ENCODE measurements around the gene ZC3H6. TPM values are rescaled to one million over a fixed set of nuclear protein-coding genes. Genes with fewer than 3 reads are reported as not detected.

ZC3H6 gene
- total and polyA plus RNA-seq, 2 of the 13 experiments (the other 11 are each of a cell fraction or from before 2014, with no cell fraction given), result 0.71 to 0.93 TPM

DNA sequence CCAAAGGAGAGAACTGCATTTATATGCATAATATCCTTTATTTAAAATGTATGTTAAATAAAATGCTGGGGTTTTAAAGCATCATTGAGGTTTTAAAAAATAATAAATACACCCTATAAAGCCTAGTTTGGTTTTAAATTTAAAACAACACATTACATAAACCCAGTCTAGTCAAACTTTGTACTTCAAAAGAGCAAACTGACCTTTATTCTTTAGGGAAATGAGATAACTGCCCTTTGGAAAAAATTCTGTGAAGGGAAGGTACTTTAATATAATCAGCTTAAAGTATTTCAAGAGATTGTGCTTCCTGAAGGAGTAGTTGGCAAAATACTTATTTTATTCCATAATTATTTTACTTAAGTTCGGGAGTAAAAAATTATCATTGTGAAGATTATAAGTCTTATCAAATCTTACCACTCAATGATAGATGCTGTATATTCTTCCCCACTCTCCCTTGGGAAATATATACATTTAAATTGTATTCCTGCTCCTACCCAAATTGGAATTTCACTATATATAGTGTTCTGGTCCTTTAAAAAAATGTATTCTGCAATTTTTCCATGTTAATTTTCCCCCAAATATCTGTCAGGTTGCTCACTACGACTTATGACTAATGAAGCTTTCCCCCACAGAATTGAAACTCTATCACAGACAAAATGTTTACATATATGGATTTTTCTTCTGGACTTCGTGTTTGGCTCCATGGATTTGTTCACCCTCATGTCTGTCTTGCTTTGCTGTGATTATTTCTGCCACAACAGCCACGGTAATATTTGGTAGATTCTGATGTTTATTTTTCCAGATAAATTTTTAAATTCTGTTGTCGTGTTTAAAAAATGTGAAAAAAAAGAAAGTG, 42.1 kb downstream of the ZC3H6 start (continued):
- TF ChIP-seq IKZF4 (CRISPR knock-in tag; IDR thresholded peaks at IDR 0.05; ENCODE audit: borderline replicate concordance, low read depth, not compliant biosample characterization) (no peak), RNF2 (conservative IDR thresholded peaks at IDR 0.05; ENCODE audit: low read depth) (no peak), ZNF274 (CRISPR knock-in tag; IDR thresholded peaks at IDR 0.05) (no peak), SP4 (CRISPR knock-in tag; IDR thresholded peaks at IDR 0.05) (no peak), TEAD2 (CRISPR knock-in tag; IDR thresholded peaks at IDR 0.05) (no peak), ZNF224 (CRISPR knock-in tag; IDR thresholded peaks at IDR 0.05) (no peak), ZNF264 (CRISPR knock-in tag; IDR thresholded peaks at IDR 0.05) (no peak), HNRNPL (IDR thresholded peaks at IDR 0.05; ENCODE audit: low read depth, low read length) (no peak), ZNF557 (CRISPR knock-in tag; IDR thresholded peaks at IDR 0.05) (no peak), CC2D1A (CRISPR knock-in tag; IDR thresholded peaks at IDR 0.05) (no peak), ZNF720 (CRISPR knock-in tag; IDR thresholded peaks at IDR 0.05) (no peak), MED1 (CRISPR knock-in tag; IDR thresholded peaks at IDR 0.05) (peak; percentile 45), ZSCAN9 (CRISPR knock-in tag; IDR thresholded peaks at IDR 0.05; ENCODE audit: borderline replicate concordance) (0 out of 2 replicates have a peak, but pooled peaks have one; percentile 20)
- TF ChIP-seq, protein P1, sequence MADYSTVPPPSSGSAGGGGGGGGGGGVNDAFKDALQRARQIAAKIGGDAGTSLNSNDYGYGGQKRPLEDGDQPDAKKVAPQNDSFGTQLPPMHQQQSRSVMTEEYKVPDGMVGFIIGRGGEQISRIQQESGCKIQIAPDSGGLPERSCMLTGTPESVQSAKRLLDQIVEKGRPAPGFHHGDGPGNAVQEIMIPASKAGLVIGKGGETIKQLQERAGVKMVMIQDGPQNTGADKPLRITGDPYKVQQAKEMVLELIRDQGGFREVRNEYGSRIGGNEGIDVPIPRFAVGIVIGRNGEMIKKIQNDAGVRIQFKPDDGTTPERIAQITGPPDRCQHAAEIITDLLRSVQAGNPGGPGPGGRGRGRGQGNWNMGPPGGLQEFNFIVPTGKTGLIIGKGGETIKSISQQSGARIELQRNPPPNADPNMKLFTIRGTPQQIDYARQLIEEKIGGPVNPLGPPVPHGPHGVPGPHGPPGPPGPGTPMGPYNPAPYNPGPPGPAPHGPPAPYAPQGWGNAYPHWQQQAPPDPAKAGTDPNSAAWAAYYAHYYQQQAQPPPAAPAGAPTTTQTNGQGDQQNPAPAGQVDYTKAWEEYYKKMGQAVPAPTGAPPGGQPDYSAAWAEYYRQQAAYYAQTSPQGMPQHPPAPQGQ (CRISPR knock-in tag; IDR thresholded peaks at IDR 0.05; ENCODE audit: borderline replicate concordance), result no peak
- TF ChIP-seq, protein P2, sequence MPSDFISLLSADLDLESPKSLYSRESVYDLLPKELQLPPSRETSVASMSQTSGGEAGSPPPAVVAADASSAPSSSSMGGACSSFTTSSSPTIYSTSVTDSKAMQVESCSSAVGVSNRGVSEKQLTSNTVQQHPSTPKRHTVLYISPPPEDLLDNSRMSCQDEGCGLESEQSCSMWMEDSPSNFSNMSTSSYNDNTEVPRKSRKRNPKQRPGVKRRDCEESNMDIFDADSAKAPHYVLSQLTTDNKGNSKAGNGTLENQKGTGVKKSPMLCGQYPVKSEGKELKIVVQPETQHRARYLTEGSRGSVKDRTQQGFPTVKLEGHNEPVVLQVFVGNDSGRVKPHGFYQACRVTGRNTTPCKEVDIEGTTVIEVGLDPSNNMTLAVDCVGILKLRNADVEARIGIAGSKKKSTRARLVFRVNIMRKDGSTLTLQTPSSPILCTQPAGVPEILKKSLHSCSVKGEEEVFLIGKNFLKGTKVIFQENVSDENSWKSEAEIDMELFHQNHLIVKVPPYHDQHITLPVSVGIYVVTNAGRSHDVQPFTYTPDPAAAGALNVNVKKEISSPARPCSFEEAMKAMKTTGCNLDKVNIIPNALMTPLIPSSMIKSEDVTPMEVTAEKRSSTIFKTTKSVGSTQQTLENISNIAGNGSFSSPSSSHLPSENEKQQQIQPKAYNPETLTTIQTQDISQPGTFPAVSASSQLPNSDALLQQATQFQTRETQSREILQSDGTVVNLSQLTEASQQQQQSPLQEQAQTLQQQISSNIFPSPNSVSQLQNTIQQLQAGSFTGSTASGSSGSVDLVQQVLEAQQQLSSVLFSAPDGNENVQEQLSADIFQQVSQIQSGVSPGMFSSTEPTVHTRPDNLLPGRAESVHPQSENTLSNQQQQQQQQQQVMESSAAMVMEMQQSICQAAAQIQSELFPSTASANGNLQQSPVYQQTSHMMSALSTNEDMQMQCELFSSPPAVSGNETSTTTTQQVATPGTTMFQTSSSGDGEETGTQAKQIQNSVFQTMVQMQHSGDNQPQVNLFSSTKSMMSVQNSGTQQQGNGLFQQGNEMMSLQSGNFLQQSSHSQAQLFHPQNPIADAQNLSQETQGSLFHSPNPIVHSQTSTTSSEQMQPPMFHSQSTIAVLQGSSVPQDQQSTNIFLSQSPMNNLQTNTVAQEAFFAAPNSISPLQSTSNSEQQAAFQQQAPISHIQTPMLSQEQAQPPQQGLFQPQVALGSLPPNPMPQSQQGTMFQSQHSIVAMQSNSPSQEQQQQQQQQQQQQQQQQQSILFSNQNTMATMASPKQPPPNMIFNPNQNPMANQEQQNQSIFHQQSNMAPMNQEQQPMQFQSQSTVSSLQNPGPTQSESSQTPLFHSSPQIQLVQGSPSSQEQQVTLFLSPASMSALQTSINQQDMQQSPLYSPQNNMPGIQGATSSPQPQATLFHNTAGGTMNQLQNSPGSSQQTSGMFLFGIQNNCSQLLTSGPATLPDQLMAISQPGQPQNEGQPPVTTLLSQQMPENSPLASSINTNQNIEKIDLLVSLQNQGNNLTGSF (CRISPR knock-in tag; IDR thresholded peaks at IDR 0.05), result no peak
- TF ChIP-seq, protein P3, sequence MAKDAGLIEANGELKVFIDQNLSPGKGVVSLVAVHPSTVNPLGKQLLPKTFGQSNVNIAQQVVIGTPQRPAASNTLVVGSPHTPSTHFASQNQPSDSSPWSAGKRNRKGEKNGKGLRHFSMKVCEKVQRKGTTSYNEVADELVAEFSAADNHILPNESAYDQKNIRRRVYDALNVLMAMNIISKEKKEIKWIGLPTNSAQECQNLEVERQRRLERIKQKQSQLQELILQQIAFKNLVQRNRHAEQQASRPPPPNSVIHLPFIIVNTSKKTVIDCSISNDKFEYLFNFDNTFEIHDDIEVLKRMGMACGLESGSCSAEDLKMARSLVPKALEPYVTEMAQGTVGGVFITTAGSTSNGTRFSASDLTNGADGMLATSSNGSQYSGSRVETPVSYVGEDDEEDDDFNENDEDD (CRISPR knock-in tag; IDR thresholded peaks at IDR 0.05; ENCODE audit: borderline replicate concordance), result no peak
- TF ChIP-seq, protein P4, sequence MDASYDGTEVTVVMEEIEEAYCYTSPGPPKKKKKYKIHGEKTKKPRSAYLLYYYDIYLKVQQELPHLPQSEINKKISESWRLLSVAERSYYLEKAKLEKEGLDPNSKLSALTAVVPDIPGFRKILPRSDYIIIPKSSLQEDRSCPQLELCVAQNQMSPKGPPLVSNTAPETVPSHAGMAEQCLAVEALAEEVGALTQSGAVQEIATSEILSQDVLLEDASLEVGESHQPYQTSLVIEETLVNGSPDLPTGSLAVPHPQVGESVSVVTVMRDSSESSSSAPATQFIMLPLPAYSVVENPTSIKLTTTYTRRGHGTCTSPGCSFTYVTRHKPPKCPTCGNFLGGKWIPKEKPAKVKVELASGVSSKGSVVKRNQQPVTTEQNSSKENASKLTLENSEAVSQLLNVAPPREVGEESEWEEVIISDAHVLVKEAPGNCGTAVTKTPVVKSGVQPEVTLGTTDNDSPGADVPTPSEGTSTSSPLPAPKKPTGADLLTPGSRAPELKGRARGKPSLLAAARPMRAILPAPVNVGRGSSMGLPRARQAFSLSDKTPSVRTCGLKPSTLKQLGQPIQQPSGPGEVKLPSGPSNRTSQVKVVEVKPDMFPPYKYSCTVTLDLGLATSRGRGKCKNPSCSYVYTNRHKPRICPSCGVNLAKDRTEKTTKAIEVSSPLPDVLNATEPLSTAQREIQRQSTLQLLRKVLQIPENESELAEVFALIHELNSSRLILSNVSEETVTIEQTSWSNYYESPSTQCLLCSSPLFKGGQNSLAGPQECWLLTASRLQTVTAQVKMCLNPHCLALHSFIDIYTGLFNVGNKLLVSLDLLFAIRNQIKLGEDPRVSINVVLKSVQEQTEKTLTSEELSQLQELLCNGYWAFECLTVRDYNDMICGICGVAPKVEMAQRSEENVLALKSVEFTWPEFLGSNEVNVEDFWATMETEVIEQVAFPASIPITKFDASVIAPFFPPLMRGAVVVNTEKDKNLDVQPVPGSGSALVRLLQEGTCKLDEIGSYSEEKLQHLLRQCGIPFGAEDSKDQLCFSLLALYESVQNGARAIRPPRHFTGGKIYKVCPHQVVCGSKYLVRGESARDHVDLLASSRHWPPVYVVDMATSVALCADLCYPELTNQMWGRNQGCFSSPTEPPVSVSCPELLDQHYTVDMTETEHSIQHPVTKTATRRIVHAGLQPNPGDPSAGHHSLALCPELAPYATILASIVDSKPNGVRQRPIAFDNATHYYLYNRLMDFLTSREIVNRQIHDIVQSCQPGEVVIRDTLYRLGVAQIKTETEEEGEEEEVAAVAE (CRISPR knock-in tag; IDR thresholded peaks at IDR 0.05; ENCODE audit: borderline replicate concordance), result no peak
